GM21526 (cell line): ENCODE data around the gene RFTN1.

ENCODE experiments used
- ATAC-seq: cut with Tn5 transposase; IDR thresholded peaks from one replicate; pipeline ENCODE4 v1.9.1; 2021; ENCODE audit warnings: moderate library complexity; ENCODE audit not compliant: unreplicated experiment, low FRiP score

RFTN1 gene

GRCh38 chr3:16472593-16472992 is 40.9 kb downstream of the RFTN1 start:
- ATAC-seq = no peak

GRCh38 chr3:16471897-16472296 is 41.6 kb downstream of the RFTN1 start:
- no peak for ATAC-seq

DNA sequence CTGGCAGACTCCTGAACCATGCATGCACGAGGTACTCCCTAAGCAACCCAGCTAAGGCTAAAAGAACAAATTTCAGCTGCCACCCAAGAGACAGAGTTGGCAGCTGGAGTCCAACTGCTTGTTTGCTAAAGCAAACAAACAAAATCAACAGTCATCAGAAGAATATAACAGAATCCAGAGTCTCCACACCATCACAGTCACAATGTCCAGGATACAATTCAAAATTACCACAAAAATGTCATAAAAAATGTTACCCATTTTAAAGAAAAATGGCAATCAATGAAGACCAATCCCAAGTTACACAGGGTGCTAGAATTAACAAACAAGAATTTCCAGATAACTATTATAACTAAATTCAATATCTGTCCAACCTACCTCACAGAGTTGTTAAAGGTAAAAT is 42.9 kb downstream of the RFTN1 start:
- no peak for ATAC-seq

DNA sequence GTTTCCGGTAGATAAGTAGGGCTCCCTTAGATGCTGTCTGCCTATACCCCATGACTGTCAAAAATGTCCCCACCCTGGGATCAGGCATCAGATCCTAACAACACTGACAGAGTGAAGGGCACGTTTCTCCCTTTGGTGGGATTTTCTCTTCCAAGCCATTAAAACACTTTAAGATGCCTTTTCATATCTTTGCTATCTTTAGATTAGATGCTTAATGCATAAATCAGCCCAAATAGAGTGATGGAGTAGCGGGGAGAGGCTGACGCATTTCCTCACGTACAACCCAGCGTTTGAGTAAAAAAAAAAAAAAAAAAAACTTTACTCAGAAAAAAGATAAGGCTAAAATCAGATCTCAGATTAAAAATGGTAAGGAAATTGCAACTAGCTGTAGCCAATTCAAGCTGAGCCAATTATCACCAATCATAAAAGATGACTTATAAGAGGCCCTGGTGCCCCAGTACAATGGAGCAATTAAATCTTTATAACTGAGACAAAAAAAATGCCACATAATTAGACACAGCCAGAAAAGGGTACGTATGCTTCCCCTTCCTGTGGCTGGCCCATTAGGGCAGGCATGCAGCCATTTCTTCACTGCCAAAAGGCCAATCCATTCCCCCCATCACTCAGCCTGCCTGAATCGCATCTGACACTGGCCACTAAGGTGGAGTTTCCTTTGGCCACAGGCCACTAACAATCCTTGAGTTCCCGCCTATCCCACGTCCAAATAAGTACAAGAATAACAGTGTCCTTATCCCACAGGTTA is 45.0 kb downstream of the RFTN1 start:
- ATAC-seq = no peak

DNA sequence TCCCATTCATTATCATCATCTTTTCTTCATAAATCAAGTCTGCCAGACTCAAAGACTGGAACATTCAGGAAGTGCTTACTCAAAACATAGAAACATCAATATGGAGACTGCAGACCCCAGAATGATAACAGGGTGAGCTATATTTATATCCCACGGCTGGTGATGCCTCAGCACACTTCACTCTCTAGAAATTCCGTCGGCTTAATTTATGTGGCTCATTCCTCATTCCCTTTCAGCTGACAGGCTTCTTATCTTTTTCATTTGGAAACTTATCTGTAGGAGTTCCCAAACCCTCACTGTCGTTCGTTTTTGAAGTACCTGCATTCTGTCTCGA is 45.5 kb downstream of the RFTN1 start:
- no peak for ATAC-seq

- ATAC-seq = peak; percentile 68
Observed at GRCh38 chr3:16467393-16467792, 46.1 kb downstream of the RFTN1 start.

DNA sequence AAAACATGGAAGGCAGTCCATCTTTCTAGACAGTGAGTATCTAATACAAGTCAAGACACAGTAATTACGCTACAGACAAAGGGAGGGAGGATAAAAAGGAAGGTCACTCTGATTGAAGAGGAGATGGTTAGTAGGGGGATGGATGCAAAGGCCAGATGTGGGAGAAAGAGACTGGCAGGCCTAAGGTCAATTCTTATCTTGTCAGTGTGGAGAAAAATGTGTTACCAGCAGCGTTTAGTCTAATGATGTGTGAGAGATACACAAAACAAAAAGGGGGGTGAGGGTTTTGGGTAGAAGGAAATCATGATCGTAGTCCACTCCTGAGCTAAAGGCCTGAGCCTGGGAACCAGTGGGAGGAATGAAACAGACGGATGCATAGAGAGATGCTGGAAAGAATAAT is 46.7 kb downstream of the RFTN1 start:
- no peak for ATAC-seq

DNA sequence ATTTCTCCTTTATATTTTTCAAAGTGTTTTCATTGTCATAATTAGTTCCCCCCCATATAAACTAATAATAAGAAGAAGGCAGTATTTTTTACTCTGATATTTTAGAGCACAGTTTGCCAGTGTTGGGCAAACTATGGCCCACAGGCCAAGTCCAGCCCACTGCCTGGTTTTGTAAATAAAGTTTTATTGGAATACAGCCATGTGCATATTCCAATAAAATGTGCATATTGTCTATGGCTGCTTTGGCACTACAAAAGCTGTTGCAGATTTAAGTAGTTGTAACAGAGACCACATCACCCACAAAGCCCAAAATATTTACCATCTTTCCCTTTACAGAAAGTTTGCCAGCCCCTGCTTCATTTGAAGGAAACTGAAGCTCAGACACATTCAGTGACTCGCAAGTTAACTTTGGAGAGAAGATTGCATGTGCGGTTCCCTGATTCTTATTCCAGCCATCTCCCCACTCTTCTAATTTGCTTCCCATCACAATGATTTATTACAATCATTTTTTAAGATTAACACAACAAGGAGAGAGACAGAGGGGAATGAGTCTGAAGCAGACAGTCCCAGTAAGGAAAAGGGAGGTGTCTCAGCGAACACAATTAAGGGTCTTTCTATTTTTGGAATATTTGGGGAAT is 48.9 kb downstream of the RFTN1 start:
- no peak for ATAC-seq

GRCh38 chr3:16463914-16464313 is 49.6 kb downstream of the RFTN1 start:
- ATAC-seq = no peak

GRCh38 chr3:16463119-16463518 is 50.4 kb downstream of the RFTN1 start:
- ATAC-seq = no peak

DNA sequence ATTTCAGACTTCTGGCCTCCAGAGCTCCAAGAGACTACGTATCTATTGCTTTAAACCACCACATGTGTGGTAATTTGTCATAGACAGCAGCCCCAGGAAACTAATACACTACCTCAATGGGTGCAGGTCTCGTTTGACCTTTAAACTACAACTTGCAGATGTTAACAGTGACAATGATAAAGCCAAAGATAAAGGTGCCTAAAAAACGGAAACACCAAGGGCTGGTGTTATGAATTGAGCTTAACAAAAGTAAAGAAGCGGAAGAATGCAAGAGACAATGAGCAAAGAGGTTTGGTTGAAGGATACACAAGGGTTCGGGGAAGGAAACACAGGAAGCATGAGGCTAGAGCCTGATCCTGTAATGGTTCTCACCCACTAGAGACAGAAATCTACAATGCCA is 50.8 kb downstream of the RFTN1 start:
- ATAC-seq = no peak

- ATAC-seq = no peak
Observed at GRCh38 chr3:16461463-16462245, 51.8 kb downstream of the RFTN1 start.

DNA sequence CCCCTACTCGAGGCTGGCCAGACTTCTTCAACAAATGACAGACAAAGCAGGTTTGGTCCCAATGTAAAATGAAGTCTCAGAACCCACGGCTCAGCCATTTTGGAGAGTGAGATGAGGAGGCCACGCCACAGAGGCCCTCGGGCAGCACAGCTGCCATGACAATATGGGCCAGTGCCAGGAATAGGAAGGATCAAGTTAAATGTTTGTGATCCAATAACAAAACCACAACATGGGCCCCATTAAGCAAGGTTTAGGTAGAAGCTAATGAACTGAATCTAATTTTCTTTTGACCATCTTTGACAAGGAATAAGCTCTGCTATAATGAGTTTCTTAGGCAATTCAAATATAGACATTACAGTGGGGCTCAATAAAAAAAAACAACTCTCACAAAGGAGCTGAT is 52.6 kb downstream of the RFTN1 start:
- ATAC-seq = no peak

GRCh38 chr3:16460273-16460672 is 53.2 kb downstream of the RFTN1 start:
- no peak for ATAC-seq

- ATAC-seq = no peak
Observed at GRCh38 chr3:16456784-16457415, 56.6 kb downstream of the RFTN1 start.

DNA sequence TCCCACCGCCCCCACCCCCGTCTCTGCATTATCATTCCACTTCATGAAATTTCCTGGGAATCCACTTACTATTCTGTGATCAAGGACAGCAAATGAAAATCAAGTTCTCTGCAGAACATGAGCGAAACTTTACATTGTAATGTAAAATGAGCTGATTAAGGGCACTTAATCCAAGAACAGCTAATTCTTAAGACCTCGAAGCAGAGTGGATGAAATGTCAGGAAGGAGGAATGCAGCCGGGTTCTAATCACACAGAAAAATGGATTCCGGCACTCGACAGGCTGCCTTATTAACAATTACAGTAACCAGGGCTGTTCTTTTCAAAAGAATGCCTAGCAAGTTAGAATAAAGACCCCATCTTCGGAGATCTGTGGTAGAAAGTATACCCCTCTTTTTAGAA is 57.5 kb downstream of the RFTN1 start:
- ATAC-seq = no peak

DNA sequence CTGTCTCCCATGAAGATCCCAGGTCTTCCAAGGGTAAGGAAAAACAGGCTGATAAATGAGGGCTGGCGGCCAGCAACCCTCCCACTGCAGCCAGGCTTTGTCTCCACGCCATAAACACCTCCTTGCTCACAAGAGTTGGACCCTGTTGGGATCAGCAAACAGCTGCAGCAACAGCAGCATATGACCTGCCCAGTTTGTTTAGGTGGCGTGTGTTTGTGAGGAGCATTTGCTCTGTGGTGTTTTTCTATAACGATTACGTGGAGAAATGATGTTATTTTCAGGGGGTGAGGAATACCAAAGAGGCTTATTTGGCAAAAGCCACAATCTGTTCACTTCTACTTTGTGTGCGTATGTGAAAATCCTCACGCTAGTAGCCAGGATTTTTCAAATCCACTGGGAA is 58.5 kb downstream of the RFTN1 start:
- ATAC-seq = no peak

DNA sequence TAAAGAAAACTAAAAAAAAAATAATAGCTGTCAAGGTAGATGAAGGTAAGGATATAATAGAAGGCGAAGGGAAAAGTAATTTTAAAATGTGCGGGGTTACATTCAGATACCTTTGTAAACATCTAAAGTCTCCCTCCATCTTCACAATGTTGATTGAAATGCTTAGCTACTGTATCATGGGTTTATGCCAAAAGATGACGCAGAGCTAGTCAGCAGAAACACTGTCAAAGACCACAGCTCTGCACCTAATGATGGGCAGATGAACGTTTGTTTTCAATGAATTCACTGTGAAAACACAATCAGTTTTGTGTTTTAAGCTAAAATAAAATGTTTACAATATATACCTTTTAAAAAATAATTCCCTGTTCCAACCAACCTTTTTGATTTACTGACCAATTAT is 61.2 kb downstream of the RFTN1 start:
- no peak for ATAC-seq

DNA sequence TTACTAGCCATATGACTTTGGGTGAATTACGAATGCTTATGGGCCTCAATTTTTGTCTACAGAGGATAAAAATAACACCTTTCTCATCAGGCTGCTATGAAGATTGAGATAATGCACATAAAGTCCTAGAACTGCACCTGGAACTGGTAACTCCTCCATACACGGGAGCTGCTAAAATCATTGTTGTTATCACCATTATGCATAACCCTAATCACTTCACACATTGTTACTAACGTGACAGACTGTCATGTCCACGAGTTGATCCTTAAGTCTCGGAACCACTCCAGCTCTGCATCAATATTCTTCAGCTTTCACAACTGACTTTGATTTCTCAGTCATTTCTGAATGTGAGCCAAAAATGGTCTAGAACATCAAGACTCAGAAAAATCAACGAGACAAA is 64.1 kb downstream of the RFTN1 start:
- no peak for ATAC-seq

- no peak for ATAC-seq
Observed at GRCh38 chr3:16448639-16449070, 64.8 kb downstream of the RFTN1 start.

DNA sequence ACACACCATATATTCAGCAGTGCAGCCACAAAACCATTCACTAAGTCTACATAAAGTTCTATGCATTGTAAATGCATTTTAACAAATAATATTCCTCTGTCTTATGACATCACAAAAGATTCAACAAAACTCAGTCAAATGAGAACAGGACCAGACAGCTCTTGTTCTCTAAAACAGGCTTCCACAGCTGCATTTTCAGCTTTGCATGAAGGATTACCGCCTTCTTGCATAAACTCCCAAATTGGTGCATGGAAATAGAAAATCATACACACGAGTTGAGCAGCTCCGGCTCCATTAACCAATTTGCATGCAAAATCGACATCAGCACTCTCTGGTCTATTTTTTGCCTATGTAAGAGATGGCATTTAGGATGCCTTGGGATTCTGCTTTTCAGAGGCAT is 66.4 kb downstream of the RFTN1 start:
- ATAC-seq = no peak
